Measurements from ENCODE around the gene RBM17. TPM values are rescaled to one million over a fixed set of nuclear protein-coding genes. Genes with fewer than 3 reads are reported as not detected.
"Not testable (repeated sequence)": the region's sequence is repeated elsewhere in the genome, so short reads cannot be mapped to it uniquely, and the experiment has no call there.

Gene RBM17, protein sequence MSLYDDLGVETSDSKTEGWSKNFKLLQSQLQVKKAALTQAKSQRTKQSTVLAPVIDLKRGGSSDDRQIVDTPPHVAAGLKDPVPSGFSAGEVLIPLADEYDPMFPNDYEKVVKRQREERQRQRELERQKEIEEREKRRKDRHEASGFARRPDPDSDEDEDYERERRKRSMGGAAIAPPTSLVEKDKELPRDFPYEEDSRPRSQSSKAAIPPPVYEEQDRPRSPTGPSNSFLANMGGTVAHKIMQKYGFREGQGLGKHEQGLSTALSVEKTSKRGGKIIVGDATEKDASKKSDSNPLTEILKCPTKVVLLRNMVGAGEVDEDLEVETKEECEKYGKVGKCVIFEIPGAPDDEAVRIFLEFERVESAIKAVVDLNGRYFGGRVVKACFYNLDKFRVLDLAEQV
- total RNA-seq = 100 to 1,000 TPM; 337 to 355 TPM

DNA sequence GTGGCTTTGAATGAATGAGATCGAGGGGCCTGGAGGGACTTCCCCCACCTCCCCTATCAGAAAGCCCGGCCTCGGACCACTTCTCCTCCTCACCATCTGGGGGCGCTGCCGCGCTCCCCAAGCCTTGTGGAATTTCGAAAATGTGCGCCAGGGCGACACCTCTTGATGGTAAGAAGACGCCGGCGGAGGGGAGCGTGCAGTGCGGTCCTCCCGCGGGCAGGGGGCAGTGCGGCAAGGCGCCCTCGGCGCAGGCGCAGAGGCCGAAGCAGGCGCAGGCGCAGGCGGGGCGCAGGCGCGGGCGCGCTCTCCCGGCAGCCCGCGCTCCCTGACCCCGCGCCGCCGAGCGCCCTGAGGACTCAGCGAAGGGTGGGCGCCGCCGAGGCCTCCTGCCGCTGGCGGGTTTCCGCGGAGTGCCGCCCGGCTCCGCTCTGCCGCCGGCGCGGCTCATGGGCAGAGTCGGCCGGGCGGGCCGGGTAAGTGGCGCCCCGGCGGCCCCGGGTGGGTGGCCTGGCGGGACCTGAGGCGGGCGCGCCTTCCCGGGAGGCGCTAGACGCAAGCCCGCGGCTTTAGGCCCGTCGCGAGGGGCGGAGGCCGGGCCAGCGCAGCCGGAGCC lies at the start of gene RBM17:
Gene RBM17 (plus strand): TSS at position 314 of the 613 bp plus-strand sequence. CDS start 8,032 bp downstream, outside the sequence.
- H3K27me3 Mint-ChIP-seq = no peaks in the 10 kb centered on the region
- no peaks in the 10 kb centered on the region for H3K9me3 Mint-ChIP-seq
- H3K4me3 Mint-ChIP-seq = peak within 1 kb of the TSS; percentile 99
- peak within 1 kb of the TSS; percentile 90 for H3K27ac Mint-ChIP-seq
- peaks cover 56% of the 10 kb centered on the region for H3K4me1 Mint-ChIP-seq
- DNase-seq = peak; percentile 97
- peaks cover 42% of the 10 kb centered on the region for H3K36me3 Mint-ChIP-seq

DNA sequence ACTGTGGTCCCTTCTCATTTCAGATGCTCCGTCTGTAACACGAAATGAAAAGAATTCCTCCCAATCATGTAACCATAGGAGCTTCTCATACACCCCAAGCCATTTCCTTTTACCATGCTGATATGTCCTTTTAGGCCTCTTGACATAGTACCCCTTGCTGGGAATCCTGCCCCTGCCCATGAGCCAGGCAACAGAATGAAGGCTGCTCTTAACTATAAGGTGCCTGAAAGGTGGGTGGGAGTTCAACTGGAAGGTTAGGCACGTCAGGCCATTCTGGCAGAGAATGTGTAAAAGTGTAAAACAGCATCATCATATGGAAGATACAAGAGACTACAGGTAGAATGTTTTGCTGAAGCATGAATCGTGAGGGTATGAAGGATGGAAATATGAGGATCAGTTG lies 49.1 kb upstream of the RBM17 start:
- Mint-ChIP-seq H3K36me3 (peaks cover 94% of the 10 kb centered on the region), H3K9me3 (peaks cover under 1% of the 10 kb centered on the region), H3K4me3 (no peak overlapping the region), H3K27ac (peak overlapping the region; percentile 30), H3K27me3 (no peaks in the 10 kb centered on the region), H3K4me1 (peaks cover 80% of the 10 kb centered on the region)
- no peak for DNase-seq

DNA sequence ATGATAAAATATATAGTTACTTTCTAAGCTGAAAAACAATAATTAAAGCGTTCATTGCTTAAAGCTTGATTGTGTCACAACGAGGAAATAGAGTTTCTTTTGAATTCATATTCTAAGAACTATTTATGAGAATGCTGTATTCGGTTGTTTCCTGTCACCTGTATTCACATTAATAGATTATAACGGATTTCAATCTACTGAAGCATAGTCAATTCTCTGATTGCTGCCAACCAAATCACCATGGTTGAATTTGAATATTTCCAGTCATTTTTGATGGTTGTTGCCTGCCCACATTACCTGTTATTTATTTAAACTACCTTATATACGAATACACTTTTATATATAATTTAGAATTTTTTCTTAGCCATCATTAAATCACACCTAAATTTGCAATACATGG lies 48.6 kb upstream of the RBM17 start:
- Mint-ChIP-seq H3K4me1 (peaks cover 82% of the 10 kb centered on the region), H3K27me3 (no peaks in the 10 kb centered on the region), H3K9me3 (no peaks in the 10 kb centered on the region), H3K27ac (no peak overlapping the region), H3K36me3 (peaks cover 94% of the 10 kb centered on the region), H3K4me3 (no peak overlapping the region)
- no peak for DNase-seq

DNA sequence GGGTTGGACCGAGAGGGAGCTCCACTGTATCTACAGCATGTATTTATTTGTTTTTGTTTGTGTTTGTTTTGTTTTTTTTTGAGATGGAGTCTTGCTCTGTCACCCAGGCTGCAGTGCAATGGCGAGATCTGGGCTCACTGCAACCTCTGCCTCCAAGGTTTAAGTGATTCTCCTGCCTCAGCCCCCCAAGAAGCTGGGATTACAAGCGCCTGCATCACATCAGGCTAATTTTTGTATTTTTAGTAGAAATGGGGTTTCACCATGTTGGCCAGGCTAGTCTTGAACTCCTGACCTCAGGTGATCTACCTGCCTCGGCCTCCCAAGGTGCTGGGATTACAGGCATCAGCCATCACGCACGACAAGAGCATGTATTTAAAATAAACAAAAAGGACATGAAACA lies 45.5 kb upstream of the RBM17 start:
- not testable (repeated sequence) for H3K9me3 Mint-ChIP-seq, H3K27me3 Mint-ChIP-seq, DNase-seq
- peak overlapping the region; percentile 74 for H3K27ac Mint-ChIP-seq
- H3K4me1 Mint-ChIP-seq = peaks cover 78% of the 10 kb centered on the region
- peaks cover 89% of the 10 kb centered on the region for H3K36me3 Mint-ChIP-seq
- peak overlapping the region; percentile 27 for H3K4me3 Mint-ChIP-seq

DNA sequence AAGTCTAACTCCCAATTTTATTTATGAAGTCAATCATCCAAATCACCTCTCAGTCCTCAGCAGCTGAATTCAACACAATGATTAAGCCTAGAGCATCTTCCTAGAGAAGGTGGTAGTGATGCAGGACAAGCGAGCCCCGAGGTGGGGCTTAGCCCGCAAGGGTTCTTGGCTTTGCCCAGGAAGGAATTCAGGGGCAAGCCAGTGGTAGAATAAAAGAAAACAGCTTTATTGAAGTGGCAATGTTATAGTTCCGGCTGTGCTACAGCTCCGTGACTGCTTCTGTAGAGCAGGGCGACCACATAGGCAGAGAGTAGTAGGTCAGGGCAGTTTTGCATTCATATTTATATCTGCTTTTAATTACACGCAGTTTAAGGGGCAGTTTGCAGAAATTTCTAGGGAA lies 44.8 kb upstream of the RBM17 start:
- peaks cover 89% of the 10 kb centered on the region for H3K36me3 Mint-ChIP-seq
- H3K27ac Mint-ChIP-seq = peak overlapping the region; percentile 95
- DNase-seq = no peak
- H3K4me3 Mint-ChIP-seq = peak overlapping the region; percentile 75
- peaks cover 78% of the 10 kb centered on the region for H3K4me1 Mint-ChIP-seq
- no peaks in the 10 kb centered on the region for H3K27me3 Mint-ChIP-seq
- no peaks in the 10 kb centered on the region for H3K9me3 Mint-ChIP-seq

DNA sequence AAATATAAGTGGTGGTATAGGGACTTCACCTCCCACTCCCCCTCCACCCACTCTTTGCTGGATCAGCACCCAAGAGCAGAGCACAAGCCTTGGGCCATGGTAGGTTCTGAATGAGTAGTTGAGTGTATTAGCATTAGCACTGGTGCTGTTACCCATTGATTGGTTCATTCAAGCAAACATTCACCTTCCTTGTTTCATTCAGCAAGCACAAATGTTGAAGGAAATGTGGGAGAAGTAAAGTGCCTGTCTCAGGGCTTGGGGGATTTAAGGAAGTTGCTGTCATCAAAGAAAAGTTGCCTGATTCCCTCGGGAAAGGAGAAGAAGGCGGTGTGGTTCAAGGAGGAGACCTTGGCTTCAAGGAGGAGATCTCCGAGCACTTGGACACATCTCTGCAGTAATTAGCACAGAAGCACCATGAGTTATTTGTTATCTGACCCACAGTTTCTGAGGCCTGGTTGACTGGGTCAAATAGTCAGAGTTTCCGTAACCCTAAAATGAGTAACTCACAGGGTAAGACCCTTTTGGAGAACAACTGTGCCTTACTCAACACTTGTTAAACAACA lies 44.0 kb upstream of the RBM17 start:
- H3K36me3 Mint-ChIP-seq = peaks cover 89% of the 10 kb centered on the region
- DNase-seq = no peak
- peaks cover 78% of the 10 kb centered on the region for H3K4me1 Mint-ChIP-seq

DNA sequence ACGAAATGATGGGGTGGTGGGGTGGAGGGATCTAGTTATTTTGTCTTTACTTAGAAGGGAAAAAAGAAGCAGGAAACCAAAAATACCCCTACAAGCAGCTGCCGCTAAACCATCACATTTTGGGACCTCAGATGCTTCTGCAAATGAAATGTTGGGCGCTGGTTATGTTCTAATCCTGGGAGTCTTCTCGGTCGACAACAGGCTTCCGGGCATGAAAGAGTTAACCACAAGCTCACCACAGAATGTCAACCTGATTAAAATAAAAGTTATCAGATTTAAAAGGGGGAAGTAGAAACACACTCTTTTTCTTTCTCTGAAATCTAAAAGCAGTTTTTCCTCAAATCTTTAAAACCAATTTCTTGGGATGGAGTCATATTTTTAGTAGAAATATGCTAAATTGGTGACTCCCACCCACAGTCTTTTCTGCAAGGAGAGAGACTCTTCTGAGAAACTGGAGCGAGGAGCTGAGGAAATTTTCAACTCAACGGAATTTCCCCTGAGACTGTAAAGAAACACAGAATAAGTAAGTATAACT lies 43.5 kb upstream of the RBM17 start:
- peaks cover 89% of the 10 kb centered on the region for H3K36me3 Mint-ChIP-seq
- H3K9me3 Mint-ChIP-seq = no peaks in the 10 kb centered on the region
- peak overlapping the region; percentile 75 for H3K4me3 Mint-ChIP-seq
- peak overlapping the region; percentile 95 for H3K27ac Mint-ChIP-seq
- no peaks in the 10 kb centered on the region for H3K27me3 Mint-ChIP-seq
- DNase-seq = peak; percentile 53
- peaks cover 80% of the 10 kb centered on the region for H3K4me1 Mint-ChIP-seq

More for the DNA sequence above, 44.0 kb upstream of the RBM17 start:
- Mint-ChIP-seq H3K9me3 (no peaks in the 10 kb centered on the region), H3K27me3 (no peaks in the 10 kb centered on the region), H3K27ac (peak overlapping the region; percentile 95), H3K4me3 (peak overlapping the region; percentile 75)

DNA sequence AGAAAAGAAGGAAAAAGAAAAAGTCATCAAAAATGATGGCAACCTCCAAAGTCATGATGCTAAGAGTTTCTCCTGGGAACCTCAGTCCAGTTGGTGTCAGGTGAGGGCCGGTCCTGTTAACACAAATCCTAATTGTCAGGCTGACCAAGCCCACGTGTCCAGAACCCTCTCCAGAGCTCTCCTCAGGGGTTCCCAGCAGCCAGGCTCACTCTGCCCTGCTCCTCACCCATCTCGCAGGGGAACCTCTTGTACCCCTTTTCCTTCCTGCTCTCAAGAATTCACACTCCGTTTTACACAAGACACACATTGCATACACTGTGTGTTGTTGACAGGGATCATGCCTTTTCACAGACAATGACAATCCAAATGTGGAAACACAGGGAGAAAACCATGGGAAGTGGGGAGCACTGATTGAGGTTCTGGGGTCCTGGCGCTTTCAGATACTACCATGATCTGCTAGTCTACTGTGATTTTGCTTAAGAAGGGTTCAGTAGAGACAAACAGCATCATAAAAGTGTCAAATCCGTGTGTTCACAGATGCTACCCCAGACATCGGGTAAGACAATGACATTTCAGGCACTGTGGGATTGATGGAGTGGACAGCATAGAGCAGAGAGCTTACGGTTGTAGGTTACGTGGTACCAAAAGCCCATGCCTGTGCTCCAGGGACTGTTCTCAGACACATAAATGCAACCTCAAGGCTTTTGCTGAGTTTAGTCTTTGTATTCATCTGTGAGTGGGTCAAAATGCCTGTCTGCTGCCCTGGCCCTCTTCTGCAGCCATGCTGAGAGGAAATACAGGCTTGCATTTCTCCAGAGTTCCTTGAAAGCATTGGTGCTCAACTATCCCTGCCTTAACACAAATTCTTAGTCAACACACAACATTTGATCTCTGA lies 42.7 kb upstream of the RBM17 start:
- Mint-ChIP-seq H3K4me3 (peak overlapping the region; percentile 75), H3K27ac (peak overlapping the region; percentile 95), H3K9me3 (no peaks in the 10 kb centered on the region), H3K27me3 (peaks cover 3% of the 10 kb centered on the region), H3K36me3 (peaks cover 89% of the 10 kb centered on the region), H3K4me1 (peaks cover 83% of the 10 kb centered on the region)
- DNase-seq = no peak

DNA sequence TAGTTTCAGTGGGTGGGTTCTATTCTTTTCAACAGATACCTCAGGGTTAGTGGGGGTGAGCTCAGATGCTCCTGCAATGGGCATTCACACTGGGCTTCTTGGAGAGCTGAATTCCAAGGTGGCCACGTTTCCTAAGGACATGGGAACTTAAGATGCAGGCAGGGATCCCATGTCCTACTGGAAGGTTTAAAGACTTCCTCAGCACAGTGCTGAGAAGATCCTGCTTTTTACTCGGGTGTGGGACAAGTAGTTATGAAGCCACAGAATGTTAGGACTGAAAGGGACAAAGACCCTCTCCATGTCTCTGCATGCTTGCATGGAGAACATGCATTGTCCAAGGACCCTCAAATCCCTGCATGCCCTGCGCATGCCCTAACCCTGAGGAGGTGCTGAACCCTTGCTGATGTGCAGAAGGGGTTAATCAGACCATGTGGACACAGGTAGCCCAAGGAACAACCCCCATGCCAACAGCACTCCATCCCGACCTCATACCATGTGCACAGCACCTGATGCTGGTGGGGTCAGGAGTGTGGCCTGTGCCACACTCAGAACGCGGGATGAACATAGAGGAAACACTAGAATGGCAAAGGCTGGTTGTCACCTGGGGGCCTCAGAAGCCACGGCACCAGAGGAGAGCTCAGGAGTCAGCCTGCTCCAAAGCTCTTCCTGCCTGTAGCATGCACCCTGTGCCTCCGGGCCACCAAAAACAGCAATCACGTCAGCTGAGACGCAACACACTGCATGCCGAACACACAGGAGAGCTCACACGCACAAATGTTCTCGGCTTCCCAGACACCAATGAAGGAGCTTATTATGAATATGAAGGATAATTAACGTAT lies 41.8 kb upstream of the RBM17 start:
- Mint-ChIP-seq H3K36me3 (peaks cover 87% of the 10 kb centered on the region), H3K4me1 (peaks cover 84% of the 10 kb centered on the region), H3K9me3 (no peaks in the 10 kb centered on the region), H3K27me3 (peaks cover 4% of the 10 kb centered on the region), H3K4me3 (peak overlapping the region; percentile 75), H3K27ac (peak overlapping the region; percentile 95)
- DNase-seq = no peak

DNA sequence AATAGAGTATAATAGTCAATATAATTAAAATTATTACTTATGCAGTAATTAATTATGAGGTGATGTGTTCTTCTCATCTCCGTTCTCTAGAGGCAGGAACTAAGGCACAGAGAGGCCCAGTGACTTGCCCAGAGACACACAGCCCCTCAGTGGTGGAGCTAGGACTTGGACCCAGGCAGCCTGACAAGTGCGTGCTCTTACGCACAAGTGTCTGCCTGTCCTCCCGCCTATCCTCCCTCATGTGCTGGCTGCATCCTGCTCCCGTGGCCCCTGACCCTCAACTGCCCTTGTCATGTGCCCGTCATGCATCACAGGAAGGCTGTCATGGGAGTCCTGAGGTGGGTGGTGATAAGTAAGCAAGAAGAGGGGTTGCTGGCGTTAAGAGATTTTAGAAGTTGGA lies 41.0 kb upstream of the RBM17 start:
- H3K27me3 Mint-ChIP-seq = peaks cover 4% of the 10 kb centered on the region
- peaks cover 89% of the 10 kb centered on the region for H3K4me1 Mint-ChIP-seq
- no peak for DNase-seq
- peak overlapping the region; percentile 99 for H3K27ac Mint-ChIP-seq
- H3K36me3 Mint-ChIP-seq = peaks cover 89% of the 10 kb centered on the region
- no peaks in the 10 kb centered on the region for H3K9me3 Mint-ChIP-seq
- peak overlapping the region; percentile 53 for H3K4me3 Mint-ChIP-seq

DNA sequence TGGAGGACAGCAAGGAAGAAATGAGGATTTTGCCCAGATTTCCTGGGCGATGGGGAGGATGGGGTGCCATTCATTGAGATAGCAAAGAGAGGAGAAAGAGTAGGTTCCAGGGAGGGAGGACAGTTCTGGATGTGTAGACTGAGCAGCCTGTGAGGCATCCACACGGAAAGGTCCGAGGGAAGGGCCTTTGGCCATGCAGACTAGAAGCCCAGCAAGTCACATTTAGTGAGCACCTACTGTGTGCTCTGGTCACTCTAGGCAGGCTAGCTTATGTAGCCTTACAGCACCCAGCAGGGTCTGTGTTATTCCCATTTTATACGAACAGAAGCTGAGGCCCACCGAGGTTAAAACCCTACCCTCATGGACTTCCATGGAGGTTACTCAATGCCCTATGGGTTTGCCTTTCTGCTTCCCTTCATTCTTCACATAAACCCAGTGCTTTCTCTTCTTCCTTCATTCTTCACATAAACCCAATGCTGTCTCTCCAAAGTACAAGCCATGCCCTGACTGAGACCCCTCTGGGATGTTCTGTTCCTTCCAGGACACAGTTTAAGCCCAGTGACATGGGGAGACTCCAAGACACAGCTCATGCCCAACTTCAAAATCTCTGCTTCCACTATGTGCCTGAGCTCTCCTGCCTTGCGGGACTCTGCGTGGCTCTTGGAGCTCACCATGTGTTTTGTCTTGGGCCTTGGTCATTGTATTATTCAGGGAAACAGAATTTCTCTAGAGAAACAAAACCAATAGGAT lies 40.4 kb upstream of the RBM17 start:
- Mint-ChIP-seq H3K27ac (peak overlapping the region; percentile 99), H3K27me3 (peaks cover 4% of the 10 kb centered on the region), H3K4me1 (peaks cover 90% of the 10 kb centered on the region), H3K4me3 (peak overlapping the region; percentile 82), H3K36me3 (peaks cover 88% of the 10 kb centered on the region), H3K9me3 (no peaks in the 10 kb centered on the region)
- DNase-seq = no peak

DNA sequence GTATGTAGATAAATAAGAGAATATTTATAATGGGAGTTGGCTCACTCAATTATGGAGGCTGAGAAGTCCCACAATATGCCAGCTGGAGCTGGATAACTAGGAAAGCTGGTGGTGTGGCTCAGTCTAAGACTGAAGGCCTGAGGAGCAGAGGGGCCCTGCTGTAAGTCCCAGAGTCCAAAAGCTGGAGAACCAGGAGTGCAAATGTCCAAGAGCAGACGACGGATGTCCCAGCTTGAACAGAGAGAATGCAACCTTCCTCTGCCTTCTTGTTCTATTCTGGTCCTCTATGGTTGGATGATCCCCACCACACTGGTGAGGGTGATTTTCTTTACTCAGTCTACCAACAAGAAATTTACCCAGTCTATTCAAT lies 39.8 kb upstream of the RBM17 start:
- peaks cover 88% of the 10 kb centered on the region for H3K36me3 Mint-ChIP-seq
- H3K27me3 Mint-ChIP-seq = peaks cover 7% of the 10 kb centered on the region
- H3K27ac Mint-ChIP-seq = peak overlapping the region; percentile 99
- H3K4me3 Mint-ChIP-seq = peak overlapping the region; percentile 82
- peaks cover 90% of the 10 kb centered on the region for H3K4me1 Mint-ChIP-seq
- no peaks in the 10 kb centered on the region for H3K9me3 Mint-ChIP-seq
- no peak for DNase-seq

DNA sequence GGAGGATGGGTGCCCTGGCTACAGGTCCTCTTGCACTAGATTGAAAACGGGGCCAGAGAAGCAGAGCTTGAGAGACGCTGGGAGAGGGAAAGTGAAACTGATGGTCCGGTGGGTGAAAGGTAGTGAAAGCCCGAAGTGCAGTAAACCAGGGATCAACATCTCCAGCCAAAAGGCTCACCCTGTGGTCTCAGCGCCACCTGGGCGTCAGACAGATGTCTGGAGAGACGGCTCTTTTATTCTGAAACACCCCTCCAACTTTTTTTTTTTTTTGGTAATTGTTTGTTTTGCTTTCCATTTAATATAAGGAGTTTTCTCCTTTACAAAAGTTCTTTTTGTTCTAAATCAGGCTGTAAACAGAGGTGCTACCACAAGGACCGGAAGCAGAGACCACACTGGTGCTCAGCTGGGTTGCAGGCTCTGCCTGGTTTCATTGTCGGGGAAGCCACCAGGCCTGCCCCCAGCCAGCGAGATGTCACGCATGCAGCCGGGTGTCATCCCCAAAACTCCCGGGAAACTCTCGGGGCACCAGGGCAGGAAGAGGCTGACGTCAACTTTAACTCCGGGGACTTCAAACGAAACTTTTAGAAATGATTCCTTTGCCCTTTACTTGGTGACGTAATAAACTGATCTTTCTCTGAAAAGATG lies 37.9 kb upstream of the RBM17 start:
- Mint-ChIP-seq H3K27me3 (peaks cover 7% of the 10 kb centered on the region), H3K36me3 (peaks cover 83% of the 10 kb centered on the region)

More for the DNA sequence above, 37.9 kb upstream of the RBM17 start:
- H3K27ac Mint-ChIP-seq = peak overlapping the region; percentile 99
- H3K4me1 Mint-ChIP-seq = peaks cover 85% of the 10 kb centered on the region
- H3K9me3 Mint-ChIP-seq = no peaks in the 10 kb centered on the region
- H3K4me3 Mint-ChIP-seq = peak overlapping the region; percentile 82
- DNase-seq = peak; percentile 96
